HG02798 (cell line): Measurements from ENCODE around the gene SLC9A4.

Experiments used
- ATAC-seq: cut with Tn5 transposase; IDR thresholded peaks from one replicate; pipeline ENCODE4 v1.9.1; 2021; ENCODE audit warnings: mild to moderate bottlenecking; ENCODE audit not compliant: unreplicated experiment, poor library complexity

Gene SLC9A4, protein sequence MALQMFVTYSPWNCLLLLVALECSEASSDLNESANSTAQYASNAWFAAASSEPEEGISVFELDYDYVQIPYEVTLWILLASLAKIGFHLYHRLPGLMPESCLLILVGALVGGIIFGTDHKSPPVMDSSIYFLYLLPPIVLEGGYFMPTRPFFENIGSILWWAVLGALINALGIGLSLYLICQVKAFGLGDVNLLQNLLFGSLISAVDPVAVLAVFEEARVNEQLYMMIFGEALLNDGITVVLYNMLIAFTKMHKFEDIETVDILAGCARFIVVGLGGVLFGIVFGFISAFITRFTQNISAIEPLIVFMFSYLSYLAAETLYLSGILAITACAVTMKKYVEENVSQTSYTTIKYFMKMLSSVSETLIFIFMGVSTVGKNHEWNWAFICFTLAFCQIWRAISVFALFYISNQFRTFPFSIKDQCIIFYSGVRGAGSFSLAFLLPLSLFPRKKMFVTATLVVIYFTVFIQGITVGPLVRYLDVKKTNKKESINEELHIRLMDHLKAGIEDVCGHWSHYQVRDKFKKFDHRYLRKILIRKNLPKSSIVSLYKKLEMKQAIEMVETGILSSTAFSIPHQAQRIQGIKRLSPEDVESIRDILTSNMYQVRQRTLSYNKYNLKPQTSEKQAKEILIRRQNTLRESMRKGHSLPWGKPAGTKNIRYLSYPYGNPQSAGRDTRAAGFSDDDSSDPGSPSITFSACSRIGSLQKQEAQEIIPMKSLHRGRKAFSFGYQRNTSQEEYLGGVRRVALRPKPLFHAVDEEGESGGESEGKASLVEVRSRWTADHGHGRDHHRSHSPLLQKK

GRCh38 chr2:102473020-102473419 is at the start of gene SLC9A4:
TSS of gene SLC9A4 (plus strand) at chr2:102473226. CDS start at chr2:102473760, 534 bp downstream.
- ATAC-seq = peak; percentile 75

DNA sequence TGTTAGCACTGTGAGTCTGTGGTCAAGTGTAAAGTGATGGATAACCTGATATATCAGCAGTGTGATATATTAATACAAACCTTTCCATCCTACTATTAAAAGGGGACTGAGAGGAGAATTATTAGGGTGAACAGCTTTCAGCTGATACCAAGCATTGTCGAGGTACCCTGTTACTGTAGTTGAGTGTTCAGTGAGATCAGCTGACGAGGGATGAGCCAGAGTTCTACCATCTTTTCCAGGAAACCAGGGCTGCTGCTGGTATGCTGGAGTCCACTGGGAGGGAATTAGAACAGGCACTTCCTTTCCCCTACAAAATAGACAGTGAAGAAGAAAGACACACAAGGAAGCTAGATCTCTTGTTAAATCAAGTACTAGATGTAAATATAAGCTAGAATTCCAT is 49.7 kb upstream of the SLC9A4 start:
- no peak for ATAC-seq

GRCh38 chr2:102424754-102425153 is 48.3 kb upstream of the SLC9A4 start:
- peak; percentile 76 for ATAC-seq

DNA sequence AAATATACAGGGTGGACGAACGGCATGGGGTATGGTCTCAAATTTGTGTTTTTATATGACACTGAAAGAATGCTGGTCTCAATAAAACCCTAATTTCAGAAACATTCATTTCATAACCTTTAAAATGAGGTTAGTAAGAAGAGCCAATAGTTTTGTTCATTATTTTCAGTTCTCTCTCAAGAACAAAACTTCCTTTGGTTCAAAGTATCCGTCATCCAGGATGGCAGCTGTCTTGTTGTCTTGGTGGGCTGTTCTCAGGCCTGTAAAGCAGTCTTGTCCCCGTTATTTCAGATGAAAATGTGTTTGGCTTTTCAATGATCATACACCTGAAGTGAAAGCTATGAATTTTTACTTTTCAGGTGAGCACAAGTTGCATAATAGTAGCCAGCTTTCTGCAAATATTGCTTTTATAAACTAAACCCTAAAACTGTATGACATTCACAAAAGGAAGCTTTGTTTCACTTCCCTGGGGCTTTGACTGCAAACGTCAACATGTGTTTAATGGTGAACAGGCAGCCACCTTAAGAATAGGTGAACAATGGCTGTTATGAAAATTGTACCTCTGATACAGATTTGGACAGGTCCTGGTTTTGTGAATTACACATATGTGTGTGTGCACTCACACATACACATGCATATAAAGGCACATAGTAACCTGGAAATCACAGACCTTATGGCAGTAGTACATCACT is 47.4 kb upstream of the SLC9A4 start:
- ATAC-seq = no peak

DNA sequence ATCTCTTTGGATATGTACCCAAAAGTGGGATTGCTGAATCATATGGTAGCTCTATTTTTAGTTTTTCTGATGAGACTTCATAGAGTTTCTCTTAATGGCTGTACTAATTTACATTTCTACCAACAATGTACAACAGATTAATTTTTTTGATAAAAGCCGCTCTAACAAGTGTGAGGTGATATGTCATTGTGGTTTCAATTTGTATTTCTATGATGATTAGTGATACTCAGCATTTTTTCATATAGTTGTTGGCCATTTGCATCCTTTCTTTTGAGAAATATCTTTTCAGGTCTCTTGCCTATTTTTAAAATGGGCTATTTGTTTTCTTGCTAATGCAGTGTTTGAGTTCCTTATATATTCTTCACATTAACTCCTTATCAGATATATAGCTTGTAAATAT is 45.8 kb upstream of the SLC9A4 start:
- no peak for ATAC-seq

GRCh38 chr2:102428573-102428972 is 44.5 kb upstream of the SLC9A4 start:
- ATAC-seq = no peak

- ATAC-seq = no peak
Observed at GRCh38 chr2:102432386-102432785, 40.6 kb upstream of the SLC9A4 start.

- ATAC-seq = no peak
Observed at GRCh38 chr2:102433973-102434654, 38.9 kb upstream of the SLC9A4 start.

DNA sequence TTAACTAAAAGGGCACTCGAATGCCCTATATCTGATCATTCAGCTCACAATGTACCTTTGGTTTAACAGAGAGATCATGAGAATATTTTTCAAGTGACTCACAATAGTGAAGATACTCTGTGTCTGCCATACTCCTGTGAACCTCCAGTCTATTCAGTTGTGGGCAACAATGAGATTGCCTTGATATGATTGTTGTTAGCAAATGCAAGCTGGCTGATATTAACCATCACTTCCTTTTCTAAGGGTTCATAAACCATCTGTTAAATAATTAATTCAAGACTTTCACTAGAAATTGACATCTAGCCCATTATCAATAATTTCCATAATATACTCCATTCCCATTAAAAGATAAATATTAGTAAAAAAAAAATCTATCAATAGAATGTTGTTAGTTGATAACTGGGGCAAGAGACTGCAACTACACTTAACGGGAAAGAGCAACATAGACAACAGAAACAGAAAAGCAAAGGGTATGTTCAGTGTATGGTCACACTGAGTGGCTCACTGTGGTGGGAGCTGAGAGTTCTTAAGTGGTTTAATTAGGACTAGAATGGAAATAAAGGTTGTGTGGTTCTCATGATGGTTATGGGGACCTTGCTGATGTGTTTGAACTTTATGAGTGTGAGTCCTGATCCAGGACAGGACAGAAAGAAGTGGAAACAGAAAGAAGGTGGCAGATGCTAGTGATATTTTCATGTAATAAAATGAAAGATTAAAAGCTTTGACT is 38.2 kb upstream of the SLC9A4 start:
- no peak for ATAC-seq

- ATAC-seq = no peak
Observed at GRCh38 chr2:102435741-102436140, 37.3 kb upstream of the SLC9A4 start.

- ATAC-seq = no peak
Observed at GRCh38 chr2:102436323-102436722, 36.7 kb upstream of the SLC9A4 start.

- ATAC-seq = no peak
Observed at GRCh38 chr2:102437122-102437521, 35.9 kb upstream of the SLC9A4 start.

DNA sequence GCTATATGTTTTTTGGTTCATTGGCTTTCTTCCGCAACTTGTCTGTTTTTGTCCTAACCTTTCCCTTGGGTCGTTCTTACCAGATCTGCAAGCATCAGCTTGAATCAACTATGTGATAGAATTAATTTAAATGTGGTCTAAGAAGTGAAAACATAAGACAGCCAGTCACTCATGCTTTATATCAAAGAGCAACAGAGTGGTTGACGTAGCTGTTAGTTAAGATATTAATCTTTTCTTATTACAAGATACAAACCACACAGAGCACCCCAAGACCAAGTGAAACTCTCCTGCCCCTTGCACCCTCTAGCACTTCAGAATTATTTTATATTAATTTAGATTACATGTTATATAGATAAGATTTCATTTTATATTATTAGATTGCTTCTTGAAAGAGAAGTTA is 34.9 kb upstream of the SLC9A4 start:
- ATAC-seq = no peak

DNA sequence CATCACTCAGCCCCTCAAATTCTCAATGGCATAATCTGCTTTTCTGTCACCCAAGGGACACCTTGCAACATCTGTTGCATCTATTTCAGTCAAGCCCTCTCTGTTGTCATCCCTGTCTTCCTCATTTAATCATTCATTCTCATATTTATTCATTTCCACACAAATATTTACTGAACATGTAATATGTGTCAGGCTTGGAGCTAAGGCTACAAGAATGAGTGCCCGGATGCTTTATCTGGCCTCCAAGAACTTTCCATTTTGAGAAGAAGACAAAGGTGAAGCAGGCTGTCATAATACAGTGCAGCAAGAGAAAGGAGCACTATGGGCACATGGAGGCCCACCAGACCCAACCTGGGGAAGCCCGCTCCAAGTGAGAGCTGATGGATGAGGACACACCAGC is 34.4 kb upstream of the SLC9A4 start:
- ATAC-seq = no peak

DNA sequence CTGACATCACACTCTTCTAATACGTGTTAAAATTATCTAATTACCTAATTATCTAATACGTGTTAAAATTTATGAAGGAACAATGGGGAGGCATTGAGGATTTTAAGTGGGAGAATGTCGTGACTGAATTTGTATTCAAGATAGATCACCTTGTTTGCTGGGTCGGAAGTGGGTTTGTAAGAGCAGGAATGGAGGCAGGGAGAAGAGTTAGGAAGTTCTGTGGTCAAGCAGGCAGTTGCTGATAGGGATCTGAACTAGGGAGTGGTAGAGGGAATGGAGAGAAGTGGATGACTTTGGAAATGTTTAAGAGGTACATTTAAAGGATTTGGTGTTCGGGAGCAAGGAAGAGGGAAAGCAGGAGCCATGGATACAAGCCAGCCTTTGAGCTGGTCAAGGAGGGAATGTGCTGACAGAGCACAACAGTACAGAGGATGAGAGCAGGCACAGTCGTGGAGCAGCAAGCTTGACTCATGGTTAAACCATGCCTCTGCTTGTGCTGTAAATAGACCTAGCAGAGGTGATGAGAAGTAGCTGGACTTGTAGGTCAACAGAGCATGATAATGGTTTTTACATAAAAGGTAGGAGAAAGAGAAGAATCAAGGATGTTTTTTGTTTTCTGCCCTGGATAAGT is 33.8 kb upstream of the SLC9A4 start:
- ATAC-seq = no peak

GRCh38 chr2:102442967-102443828 is 29.8 kb upstream of the SLC9A4 start:
- peak; percentile 52 for ATAC-seq

DNA sequence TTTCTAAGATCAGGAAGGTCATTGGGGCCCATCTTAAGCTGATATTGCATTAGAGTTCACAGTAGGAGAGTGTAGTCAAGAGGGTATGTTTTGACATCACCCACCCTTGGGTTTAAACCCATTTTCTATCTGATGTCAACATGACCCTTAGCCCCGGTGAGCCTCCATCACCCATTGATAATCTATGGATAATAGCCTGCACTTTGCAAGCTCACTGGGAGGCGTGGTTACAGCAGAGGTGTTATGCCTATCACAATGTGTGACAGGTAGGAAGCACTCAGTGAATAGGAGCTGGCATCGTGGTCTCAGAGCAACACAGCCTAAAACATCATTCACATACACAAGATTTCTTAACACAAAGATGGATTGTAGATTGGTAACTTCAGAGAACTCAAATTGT is 28.8 kb upstream of the SLC9A4 start:
- no peak for ATAC-seq

DNA sequence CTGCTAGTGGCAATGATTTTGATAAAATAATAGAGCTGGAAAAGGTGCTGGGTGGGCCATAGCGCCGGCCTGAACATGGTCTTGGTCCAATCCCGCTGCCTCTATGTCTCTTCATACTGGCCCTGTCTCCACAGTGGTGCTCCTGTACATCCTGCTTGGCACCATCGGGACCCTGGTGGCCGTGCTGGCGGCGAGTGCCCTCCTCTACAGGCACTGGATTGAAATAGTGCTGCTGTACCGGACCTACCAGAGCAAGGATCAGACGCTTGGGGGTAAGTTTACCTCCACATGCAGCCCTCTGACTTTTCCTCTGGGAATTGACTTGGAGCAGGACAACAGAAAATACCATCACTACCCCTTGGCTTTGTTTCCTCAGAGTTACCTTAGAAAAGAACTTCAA is 26.1 kb upstream of the SLC9A4 start:
- no peak for ATAC-seq
